ENCODE data around the gene CYP2S1.
A peak's percentile ranks its signal among the peaks of the same experiment; 100 is the strongest.
"Not testable (repeated sequence)": the region's sequence is repeated elsewhere in the genome, so short reads cannot be mapped to it uniquely, and the experiment has no call there.

CYP2S1 gene, protein sequence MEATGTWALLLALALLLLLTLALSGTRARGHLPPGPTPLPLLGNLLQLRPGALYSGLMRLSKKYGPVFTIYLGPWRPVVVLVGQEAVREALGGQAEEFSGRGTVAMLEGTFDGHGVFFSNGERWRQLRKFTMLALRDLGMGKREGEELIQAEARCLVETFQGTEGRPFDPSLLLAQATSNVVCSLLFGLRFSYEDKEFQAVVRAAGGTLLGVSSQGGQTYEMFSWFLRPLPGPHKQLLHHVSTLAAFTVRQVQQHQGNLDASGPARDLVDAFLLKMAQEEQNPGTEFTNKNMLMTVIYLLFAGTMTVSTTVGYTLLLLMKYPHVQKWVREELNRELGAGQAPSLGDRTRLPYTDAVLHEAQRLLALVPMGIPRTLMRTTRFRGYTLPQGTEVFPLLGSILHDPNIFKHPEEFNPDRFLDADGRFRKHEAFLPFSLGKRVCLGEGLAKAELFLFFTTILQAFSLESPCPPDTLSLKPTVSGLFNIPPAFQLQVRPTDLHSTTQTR

DNA sequence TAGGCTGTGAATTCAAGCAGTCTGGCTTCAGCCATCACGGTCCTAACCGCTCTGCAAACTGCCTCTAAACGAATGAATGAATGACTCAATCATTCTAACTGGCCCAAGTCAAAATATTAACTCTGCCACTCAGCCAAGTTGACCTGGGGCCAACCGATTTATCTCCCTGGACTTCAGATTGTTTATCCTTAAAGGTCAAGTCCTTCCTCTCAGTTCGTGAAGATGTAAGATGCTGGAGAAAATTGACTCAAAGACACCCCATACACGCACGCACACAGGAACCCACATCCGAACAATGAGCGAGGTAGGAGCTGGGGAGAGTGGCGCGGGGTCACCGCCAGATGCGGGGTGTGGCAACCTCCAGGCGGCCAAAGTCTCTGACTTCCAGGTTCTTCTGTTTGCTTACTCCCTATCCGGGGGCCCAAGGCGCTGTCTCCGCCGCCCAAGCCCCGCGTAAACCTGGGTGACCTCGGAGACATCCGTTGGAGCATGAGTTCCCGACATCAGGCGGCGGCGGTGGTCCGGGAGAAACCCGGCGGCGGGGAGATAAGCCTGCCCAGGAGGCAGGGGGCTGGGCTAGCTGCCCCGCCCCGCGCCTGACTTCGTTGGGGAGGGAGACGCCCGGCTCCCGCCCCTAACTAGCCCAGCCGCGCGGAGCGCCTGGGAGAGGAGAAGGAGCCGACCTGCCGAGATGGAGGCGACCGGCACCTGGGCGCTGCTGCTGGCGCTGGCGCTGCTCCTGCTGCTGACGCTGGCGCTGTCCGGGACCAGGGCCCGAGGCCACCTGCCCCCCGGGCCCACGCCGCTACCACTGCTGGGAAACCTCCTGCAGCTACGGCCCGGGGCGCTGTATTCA, at the start of gene CYP2S1:
TSS of gene CYP2S1 (plus strand) at position 646 of the 856 bp plus-strand sequence. CDS start at position 692, 46 bp downstream.
- DNase-seq: peak in 1 of 2 experiments; percentile 27

DNA sequence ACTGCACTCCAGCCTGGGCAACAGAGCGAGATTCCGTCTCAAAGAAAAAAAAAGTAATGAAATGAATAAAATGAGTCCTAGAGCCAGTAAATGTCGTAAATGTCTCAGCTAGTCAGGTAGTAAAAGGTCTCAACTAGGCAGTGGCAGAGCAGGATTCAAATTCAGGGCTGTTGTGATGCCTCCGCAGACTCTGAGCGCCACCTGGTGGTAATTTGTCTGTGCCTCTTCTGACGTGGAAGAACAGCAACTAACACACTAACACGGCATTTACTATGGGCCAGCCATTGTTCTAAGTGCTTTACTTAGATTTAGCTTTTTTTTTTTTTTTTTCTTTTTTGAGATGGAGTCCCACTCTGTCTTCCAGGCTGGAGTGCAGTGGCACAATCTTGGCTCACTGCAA, 48.6 kb upstream of the CYP2S1 start:
- peak; percentile 88 to 92 for DNase-seq

DNA sequence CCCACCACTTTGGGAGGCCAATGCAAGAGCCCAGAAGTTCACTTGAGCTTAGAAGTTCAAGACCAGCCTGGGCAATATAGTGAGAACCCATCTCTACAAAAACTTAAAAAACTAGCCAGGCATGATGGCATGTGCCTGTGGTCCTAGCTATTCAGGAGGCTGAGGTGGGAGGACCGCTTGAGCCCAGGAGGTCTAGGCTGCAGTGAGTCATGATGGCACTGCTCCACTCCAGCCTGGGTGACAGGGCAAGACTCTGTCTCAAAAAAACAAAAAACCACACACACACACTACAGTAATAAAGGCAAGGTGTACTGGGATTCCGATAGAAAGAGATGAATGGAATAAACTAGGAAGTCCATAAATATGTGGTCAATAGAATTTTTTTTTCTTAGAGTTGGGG, 43.2 kb upstream of the CYP2S1 start:
- DNase-seq: no peak

DNA sequence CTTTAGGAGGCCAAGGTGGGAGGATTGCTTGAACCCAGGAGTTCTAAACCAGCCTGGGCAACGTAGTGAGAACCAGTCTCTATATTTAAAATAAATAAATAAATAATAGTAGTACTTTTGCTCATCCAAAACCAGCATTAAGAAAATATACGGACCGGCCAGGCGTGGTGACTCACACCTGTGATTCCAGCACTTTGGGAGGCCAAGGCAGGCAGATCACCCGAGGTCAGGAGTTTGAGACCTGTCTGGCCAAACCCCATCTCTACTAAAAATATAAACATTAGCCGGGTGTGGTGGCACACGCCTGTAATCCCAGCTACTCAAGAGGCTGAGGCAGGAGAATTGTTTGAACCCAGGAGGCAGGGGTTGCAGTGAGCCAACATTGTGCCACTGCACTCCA, 42.0 kb upstream of the CYP2S1 start:
- not testable (repeated sequence) for DNase-seq

DNA sequence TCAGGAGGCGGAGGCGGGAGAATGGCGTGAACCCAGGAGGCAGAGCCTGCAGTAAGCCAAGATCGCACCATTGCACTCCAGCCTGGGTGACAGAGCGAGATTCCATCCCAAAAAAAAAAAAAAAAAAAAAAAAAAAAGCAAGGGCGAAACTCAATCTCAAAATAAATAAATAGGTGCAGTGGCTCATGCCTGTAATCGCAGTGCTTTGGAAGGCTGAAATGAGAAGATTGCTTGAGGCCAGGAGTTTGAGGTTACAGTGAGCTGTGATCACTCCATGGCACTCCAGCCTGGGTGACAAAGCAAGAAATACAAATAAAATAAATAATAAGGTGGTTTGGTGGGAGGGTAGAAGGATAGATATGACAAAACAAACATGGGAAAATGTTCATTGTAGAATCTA, 39.0 kb upstream of the CYP2S1 start:
- DNase-seq: no peak

DNA sequence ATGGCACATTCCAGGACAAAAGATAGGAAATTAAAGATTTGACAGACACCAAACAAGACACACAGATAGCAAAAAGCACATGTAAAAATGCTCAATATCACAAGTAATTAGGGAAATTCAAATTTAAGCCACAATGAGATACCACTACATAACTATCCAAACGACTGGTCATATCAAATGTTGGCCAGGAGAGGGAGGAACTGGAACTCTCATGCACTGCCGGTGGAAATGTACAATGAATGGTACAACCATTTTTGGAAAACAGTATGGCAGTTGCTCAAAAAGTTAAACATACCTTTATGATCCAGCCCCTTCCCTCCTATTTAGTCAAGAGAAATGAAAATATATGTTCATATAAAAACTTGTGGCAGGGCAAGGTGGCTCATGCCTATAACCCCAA, 36.8 kb upstream of the CYP2S1 start:
- no peak for DNase-seq

DNA sequence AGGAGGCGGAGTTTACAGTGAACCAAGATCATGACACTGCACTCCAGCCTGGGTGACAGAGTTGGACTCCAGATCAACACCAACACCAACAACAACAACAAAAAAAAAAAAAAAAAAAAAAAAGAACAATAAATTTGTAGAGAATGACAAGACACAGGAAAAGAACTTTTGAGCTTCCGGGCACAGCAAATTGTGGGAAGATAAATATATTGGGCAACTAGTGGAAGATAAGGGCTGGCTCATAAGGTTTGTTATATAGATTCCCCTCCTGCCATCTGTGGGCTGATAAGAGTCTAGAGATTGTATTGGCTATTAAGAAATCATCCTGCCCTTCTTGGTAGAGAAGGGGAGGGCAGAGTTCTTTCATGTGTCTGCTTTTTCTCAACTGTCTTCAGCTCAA, 33.1 kb upstream of the CYP2S1 start:
- DNase-seq: no peak

DNA sequence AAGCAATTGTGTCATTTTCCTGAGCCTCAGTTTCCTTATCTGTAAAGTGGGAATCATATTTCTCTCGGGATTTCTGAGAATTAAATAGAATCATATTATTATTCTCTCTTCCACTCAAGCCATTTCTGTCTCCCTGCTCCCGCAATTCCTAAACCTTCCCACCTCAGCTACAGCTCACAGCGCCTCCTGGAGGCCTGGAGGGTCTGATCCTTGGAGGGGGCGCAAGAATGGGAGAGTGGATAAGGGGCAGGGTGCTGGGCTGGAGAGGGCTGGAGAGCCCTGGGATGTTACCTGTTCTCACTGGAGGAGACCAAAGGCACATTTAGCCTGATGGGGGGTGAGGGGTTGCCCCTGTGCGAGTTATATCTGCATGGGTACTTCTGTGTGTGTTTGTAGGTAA, 31.1 kb upstream of the CYP2S1 start:
- DNase-seq: peak in 1 of 2 experiments; percentile 11

DNA sequence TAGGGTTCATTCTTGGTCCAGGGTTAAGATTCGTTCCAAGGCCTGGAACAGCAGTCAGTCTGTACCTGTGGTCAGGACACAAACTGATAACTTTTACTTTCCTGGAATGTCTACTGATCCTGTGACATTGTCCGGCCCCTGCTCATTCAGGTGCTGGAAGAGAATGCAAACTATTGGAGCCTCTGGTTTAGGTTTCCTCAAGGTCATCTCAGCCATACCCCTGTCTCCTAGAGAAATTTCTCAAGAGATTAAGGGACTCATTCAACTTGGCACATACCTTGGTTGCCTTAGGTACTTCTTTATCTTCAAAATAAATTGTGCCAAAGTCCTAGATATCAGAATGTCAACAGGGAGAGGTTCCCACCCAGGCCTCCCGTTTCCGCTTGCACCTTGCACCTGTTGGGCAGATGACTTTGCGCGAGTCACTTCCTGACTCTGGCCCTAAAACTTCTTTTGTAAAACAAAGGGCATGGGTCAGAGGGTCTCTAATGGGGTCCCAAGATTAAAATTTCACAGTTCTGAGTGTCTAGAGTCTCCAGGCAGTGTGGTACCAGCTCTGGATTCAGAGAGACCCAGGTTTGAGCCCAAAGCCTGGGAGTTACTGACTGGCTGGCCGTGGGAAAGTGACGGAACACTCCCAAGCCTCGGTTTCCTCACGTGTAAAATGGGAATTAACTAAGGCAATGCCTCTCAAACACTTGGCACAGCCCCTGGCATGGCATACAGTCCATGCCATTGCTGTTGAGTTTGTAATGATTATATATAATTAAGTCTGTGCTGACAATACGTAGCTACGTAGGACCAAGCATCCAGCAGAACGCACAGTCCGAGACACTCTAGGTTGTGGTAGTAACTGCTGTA, 25.8 kb upstream of the CYP2S1 start:
- DNase-seq: no peak

DNA sequence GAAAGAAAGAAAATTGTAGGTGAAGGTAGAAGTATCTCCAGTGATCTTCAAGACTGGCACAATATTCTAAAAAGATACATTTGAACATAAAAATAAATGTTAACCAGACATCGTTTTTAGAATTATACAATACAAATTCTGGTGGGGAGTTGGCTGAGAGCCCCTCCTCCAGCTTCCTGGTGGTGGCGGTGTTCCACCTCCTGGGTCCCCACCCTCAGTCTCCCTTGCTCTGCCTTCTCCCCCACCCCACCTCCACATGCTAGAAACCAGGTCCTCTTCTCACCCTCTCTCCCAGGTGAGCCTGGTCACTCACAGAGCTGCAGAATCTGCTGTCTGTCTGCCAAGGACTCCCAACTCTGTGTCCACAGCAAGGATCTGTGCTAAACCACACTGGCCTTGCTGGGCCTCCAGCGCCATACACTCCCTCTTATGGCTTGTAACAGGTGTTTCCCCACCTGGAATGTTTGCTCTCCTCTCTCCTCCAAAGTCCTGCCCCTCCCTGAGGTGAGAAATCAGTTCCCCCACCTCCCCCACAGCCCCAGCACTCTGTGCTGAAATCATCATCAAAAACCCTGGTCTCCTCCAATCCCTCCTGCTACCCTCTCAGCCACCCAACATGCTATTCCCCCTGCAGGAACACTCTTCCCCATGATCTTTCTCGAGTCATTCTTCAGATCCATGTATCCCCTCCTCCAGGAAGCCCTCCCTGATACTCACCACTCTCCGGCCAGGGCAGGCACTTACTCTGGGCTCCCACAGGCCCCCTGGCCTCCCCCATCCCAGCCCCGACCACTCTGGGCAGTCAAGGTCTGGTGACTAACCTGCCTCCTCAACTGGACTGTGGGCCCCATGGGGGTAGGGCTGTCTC, 20.5 kb upstream of the CYP2S1 start:
- no peak for DNase-seq

DNA sequence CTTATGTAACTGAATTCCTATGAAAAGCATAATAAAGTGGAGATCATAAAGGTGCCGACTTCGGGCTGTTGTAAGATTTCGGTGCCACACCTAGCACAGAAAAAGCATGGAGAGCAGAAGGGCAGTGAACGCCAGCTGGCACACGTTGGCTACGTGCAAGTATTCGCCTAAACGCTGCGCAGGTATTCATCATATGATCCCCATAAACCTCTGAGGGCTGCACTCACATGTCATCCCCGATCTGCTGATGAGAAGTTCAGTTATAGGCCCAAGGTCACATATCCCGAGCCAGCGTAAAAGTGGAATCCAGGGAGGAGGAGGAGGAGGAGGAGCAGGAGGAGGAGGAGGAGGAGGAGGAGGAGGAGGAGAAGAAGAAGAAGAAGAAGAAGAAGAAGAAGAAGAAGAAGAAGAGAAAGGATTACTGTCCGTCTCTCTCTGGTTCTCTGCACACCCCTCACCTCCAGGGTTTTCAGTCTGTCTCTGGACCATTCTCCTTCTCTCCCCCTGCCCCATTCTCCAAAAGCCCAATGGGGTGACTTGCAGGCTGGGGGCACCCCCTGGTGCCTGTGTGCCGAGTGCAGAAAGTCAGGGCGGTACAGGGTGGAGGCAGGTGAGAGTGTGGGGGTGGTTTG, 18.6 kb upstream of the CYP2S1 start:
- no peak for DNase-seq

DNA sequence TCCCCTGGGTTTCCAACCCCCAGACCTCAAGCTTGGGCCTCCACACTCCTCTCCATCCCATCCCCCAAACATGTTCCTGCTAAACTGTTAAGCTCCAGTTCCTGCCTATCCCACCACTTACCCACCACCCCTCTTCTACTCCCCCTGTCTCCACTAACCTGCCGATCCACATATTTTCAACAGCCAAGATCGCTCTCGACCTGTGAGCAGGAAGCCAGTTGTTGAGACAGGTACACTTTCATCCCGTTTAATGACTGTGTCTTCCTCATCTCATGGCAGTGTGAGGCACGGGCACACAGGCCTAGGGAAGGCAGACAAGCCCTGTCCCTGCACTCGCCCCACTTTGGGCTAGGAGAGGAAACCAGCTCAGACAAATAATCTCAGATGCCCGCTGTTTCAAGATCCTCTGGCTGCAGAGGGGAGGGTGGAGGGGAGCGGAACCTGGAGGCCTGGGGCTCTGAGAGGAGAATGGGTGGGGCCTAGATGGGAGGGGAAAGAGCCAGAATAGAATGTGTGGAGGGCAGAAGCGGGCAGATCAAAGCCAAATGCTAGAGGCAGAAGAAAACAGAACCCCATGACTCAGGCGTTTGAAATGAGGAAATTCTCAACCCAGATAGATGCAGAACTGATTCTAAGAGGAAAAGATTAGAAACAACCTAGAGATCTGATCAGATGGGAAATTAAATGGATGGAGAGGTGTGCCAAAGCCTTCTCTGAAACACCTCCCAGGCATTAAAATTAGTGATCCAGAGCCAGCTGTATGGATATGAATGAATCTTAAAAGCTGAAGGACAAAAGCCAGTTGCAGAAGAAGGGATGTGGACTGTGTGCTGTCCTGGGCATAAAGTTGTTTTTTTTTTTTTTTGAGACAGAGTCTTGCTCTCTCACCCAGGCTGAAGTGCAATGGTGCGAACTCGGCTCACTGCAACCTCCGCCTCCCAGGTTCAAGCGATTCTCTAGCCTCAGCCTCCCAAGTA, 16.9 kb upstream of the CYP2S1 start:
- DNase-seq: peak; percentile 31 to 51

DNA sequence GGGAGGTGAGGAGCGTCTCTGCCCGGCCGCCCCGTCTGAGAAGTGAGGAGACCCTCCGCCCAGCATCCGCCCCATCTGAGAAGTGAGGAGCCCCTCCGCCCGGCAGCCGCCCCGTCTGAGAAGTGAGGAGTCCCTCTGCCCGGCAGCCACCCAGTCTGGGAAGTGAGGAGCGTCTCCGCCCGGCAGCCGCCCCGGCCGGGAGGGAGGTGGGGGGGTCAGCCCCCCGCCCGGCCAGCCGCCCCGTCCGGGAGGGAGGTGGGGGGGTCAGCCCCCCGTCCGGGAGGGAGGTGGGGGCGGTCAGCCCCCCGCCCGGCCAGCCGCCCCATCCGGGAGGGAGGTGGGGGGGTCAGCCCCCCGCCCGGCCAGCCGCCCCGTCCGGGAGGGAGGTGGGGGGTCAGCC, 12.8 kb upstream of the CYP2S1 start:
- DNase-seq: not testable (repeated sequence)

DNA sequence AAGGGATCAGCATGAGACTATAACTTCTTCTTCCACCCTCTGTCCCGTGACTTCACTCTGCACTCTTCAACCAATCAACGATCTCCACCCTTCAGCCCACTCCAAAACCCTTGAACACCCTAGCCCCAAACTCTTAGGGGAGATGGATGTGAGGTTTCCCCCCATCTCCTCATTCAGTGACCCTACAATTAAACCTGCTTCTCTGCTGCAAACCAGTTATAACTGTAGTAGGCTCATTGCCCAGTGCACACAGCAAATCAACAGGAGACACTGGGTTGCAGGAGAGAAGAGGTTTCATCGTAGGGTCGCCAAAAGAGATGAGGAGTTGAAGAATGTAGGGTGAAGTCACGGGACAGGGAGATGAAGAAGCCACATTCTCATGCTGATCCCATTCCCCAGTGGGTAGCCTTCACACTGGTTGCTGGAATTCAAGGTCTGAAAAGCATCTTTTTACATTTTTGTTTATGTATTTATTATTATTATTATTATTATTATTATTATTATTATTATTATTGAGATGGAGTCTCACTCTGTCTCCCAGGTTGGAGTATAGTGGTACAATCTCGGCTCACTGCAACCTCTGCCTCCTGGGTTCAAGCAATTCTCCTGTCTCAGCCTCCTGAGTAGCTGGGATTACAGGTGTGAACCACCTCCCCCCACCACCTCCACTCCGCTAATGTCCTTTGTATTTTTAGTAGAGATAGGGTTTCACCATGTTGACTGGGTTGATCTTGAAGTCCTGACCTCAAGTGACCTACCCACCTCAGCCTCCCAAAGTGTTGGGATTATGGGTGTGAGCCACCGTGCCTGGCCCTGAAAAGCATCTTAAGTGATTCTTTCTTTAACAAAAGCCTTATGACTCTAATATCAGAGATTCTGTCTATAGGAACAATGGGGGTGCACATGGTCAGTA, 5.8 kb upstream of the CYP2S1 start:
- DNase-seq: no peak

DNA sequence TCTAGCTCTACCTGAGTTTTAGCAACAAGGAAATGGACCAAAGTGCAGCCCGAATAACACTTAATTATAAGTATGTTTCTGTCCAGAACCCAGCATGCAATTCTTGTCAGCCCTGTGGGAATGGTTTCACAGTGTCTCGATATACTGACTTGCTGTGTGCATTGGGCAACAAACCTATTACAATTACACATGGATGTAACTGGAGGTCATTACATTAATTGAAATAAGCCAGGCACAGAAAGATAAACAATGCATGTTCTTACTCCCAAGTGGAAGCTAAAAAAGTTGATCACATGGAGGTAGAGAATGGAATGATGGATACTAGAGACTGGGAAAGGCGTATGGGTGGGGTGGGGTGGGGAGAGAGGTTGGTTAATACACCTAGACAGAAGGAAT, 5.1 kb upstream of the CYP2S1 start:
- DNase-seq: no peak

DNA sequence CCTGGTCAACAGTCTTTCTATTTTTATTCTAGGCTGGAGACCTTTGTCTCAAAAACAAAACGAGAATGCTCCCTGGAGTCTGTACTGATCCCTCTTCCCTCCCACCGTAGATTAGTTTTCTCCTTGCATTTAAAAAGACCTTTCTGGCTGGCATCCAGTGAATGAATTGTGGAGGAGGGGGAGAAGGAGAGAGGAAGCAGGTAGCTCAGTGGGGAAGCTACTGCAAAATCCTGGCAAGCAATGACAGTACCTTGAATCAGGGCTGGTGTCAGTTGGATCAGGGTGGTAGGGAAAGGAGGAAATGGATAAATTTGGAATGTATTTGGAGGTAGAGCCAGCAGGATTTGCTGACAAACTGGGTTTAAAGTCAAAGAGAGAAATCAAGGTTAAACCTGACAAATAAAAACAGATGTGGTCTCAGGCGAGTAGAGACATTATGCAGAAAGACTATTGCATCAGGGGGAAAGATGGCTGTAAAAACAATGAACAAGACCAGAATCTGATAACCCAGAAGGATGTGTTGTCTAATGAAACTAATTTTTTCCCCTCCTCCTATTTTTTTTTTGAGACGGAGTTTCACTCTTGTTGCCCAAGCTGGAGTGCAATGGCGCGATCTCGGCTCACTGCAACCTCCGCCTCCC, 3.5 kb upstream of the CYP2S1 start:
- DNase-seq: no peak

DNA sequence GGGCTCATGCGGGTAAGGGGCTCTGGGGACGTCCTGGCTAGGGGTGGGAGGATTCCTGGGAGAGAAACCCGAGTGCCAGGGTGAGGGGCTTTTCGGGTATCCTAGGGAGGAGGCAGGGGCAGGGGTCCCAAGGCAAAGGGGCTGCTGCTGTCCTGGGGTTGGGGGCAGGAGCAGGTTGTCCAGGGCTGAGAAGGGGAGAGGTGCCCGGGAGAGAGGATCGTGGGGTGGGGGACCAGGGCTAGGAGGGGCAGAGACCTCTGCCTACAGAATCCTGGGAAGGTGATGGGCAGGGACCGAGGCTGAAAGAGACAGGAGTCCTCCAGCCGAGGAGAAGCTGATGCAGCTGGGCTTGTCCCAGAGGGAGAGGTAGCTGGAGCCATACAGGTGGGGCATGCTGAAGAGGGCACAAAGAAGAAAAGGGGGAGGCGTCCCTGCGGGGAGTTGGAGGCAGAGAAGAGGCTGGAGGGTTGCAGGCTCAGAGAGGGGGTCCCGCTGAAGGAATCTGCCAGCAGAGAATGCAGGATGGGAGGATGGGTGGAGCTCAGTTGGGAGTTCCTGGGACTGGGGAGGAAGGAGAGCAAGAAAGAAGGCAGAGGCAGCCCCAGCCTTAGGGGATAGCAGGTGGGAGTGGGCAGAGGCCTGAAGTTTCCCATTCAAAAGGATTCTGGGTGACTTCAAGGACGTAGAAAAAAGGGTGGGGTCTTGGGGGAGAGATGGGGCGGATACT, 574 bp downstream of the CYP2S1 start:
- no peak for DNase-seq

DNA sequence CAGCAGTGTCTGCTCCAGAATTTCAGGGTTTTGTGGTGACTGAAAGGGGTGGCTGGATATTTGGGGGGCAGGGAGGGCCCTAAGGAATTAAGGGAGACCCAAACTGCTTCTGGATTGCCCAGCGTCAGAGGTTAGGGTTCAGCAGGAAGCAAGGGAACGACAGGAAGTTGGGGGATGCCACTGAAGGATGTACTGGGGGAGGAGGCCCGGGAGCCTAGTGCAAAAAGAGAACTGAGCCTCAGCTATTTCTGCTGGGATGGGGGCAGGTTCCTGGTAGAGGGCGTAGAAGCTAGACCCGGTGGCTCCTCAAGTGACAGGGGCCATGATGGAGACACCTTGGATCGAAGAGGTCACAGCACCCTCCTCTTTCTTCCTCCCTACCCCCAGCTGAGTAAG, 1.1 kb downstream of the CYP2S1 start:
- no peak for DNase-seq

Data from activated CD4-positive, alpha-beta T cell treated with anti-CD3 and anti-CD28 coated beads, Interleukin-2, amount 50 U/mL, for 48 hours (primary cell).